HepG2 (cell line): Measurements from ENCODE around the gene CNGA1. TPM values are rescaled to one million over a fixed set of nuclear protein-coding genes. Genes with fewer than 3 reads are reported as not detected.

Experiments used
- CHD2 ChIP-seq: IDR thresholded peaks from 2 replicates; pipeline ENCODE4 v1.6.1; 2011; ENCODE audit warnings: low read depth, low read length, improper control_type of control experiment
- CSRNP1 ChIP-seq: sonication (generic); formaldehyde crosslinking; IDR thresholded peaks from 2 replicates; pipeline ENCODE4 v1.8.1; 2023; ENCODE audit warnings: mild to moderate bottlenecking, missing genetic modification reagents
- FOSL1 ChIP-seq: sonication (generic); formaldehyde crosslinking; IDR thresholded peaks from 2 replicates; pipeline ENCODE4 v1.9.0; 2021; ENCODE audit warnings: missing genetic modification reagents, borderline replicate concordance
- FOSL2 ChIP-seq: sonication (generic); formaldehyde crosslinking; IDR thresholded peaks from 2 replicates; pipeline ENCODE4 v1.4.0; 2020; ENCODE audit warnings: missing genetic modification reagents
- HNRNPH1 ChIP-seq: fragments of 200-400 bp; formaldehyde crosslinking; optimal IDR thresholded peaks from 2 replicates; pipeline ENCODE3; 2017; ENCODE audit warnings: mild to moderate bottlenecking, low read depth, low read length
- JUND ChIP-seq: sonication (generic); formaldehyde crosslinking; IDR thresholded peaks from 2 replicates; pipeline ENCODE4 v1.8.0; 2022; ENCODE audit warnings: mild to moderate bottlenecking, missing genetic modification reagents
- MIER3 ChIP-seq: IDR thresholded peaks from 2 replicates; pipeline ENCODE4 v1.6.1; 2016; ENCODE audit warnings: missing compliant biosample characterization, borderline replicate concordance
- MYC ChIP-seq: sonication (generic); formaldehyde crosslinking; IDR thresholded peaks from 2 replicates; pipeline ENCODE4 v1.9.0; 2021; ENCODE audit warnings: missing genetic modification reagents, borderline replicate concordance
- RFX1 ChIP-seq: fragments of 450-650 bp; IDR thresholded peaks from 2 replicates; pipeline ENCODE4 v1.6.1; 2017
- ZFP90 ChIP-seq: sonication (generic); formaldehyde crosslinking; IDR thresholded peaks from 2 replicates; pipeline ENCODE4 v1.8.0; 2022; ENCODE audit warnings: missing genetic modification reagents, mild to moderate bottlenecking, inconsistent platforms, borderline replicate concordance
- ZNF431 ChIP-seq: sonication (generic); formaldehyde crosslinking; IDR thresholded peaks from 2 replicates; pipeline ENCODE4 v1.9.0; 2022; ENCODE audit warnings: missing genetic modification reagents, low read depth, mild to moderate bottlenecking, borderline replicate concordance
- ZNF552 ChIP-seq: sonication (generic); formaldehyde crosslinking; IDR thresholded peaks from 2 replicates; pipeline ENCODE4 v1.9.0; 2022; ENCODE audit warnings: missing genetic modification reagents, mild to moderate bottlenecking, borderline replicate concordance
- polyA plus RNA-seq, 8 experiments: library from polyadenylated mRNA; depleted of rRNA in 3 of 8; stranded (reverse) in 7 of 8; unstranded in 1 of 8; fragments of >200 nt; fragmentation: Illumina TruSeq in 4 of 8; extraction: Trizol in 4 of 8; gene quantifications; 2 replicates each; pipeline versions ENCODE4 v1.2.1 to v1.2.3, GENCODE V29; 2011 to 2016; ENCODE audit warnings: low read depth in 4 of 8, missing spikeins in 1 of 8, mixed read lengths in 1 of 8; ENCODE audit not compliant: insufficient read depth in 1 of 8
- total RNA-seq, 5 experiments: library from RNA; depleted of rRNA; stranded (reverse); fragments of >200 nt; fragmentation: Illumina TruSeq; extraction: Trizol; gene quantifications; 2 replicates each; pipeline ENCODE4 v1.2.3, GENCODE V29; 2016; ENCODE audit warnings: low read depth in 1 of 5
- TF ChIP-seq, protein P1 (sequence below): sonication (generic); formaldehyde crosslinking; IDR thresholded peaks from 2 replicates; pipeline ENCODE4 v1.4.0; 2020; ENCODE audit warnings: low read depth, mild to moderate bottlenecking, missing genetic modification reagents
- TF ChIP-seq, protein P2 (sequence below): sonication (generic); formaldehyde crosslinking; conservative IDR thresholded peaks from 2 replicates; pipeline ENCODE4 v1.4.0; 2020; ENCODE audit warnings: missing genetic modification reagents
- TF ChIP-seq, protein P3 (sequence below): sonication (generic); formaldehyde crosslinking; IDR thresholded peaks from 2 replicates; pipeline ENCODE4 v1.4.0; 2020; ENCODE audit warnings: missing genetic modification reagents
- TF ChIP-seq, protein P4 (sequence below): sonication (generic); formaldehyde crosslinking; IDR thresholded peaks from 2 replicates; pipeline ENCODE4 v1.4.0; 2020; ENCODE audit warnings: missing genetic modification reagents

CNGA1 gene
- total and polyA plus RNA-seq, 2 of the 13 experiments (the other 11 are each of a cell fraction or from before 2014, with no cell fraction given), result 0.22 to 0.40 TPM

DNA sequence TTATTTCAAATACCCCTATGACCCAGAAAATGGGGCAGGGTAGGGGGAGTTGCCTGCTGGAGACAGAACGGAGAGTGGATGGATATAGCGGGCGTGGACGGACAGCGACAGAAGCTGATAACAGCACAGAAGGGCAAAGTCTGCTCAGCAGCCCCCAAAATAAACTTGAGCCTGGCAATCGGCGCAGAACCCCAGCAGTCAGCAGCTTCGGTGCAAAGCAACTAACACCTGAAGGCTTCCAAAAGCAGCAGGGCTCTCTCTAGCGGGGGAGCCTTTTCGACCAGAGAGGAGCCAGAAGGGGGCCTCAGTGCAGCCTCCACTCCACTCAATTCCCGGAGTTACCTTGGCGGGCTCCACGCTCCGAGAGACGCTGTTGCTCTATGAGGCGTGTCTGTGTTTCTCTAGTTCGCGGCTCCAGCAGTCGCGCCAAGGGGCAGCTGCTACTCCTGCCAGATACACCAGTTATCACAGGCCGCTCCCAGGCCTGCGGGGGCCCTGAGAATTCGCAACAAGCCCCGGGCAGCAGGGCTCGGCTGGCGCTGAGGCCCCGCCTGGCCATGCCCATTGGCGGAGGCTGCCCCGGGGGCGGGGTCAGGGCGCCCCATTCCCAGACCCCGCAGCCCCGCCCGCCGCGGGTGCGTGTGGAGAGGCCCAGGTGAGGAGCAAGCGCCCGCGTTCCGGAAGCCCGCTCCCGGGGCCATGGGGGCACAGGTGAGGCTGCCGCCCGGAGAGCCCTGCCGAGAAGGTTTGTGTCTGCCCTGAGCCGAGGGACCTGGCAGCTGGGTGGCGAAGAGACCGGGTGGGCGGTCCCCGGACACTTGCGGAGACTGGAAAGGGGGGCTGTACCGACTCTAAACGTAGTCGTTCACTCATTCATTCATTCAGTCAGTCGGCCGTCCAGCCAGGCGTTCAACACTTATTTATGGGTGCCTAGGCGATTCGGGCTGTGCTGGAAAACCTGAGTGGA lies at the start of gene CNGA1, which contains the start of gene NIPAL1 (continued):
- TF ChIP-seq, protein P1, sequence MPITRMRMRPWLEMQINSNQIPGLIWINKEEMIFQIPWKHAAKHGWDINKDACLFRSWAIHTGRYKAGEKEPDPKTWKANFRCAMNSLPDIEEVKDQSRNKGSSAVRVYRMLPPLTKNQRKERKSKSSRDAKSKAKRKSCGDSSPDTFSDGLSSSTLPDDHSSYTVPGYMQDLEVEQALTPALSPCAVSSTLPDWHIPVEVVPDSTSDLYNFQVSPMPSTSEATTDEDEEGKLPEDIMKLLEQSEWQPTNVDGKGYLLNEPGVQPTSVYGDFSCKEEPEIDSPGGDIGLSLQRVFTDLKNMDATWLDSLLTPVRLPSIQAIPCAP (CRISPR knock-in tag), result no peak
- TF ChIP-seq, protein P2, sequence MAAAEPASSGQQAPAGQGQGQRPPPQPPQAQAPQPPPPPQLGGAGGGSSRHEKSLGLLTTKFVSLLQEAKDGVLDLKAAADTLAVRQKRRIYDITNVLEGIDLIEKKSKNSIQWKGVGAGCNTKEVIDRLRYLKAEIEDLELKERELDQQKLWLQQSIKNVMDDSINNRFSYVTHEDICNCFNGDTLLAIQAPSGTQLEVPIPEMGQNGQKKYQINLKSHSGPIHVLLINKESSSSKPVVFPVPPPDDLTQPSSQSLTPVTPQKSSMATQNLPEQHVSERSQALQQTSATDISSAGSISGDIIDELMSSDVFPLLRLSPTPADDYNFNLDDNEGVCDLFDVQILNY (CRISPR knock-in tag), result no peak
- TF ChIP-seq ZFP90 (CRISPR knock-in tag) (no peak), JUND (CRISPR knock-in tag) (no peak), CHD2 (no peak), MYC (CRISPR knock-in tag) (no peak), MIER3 (CRISPR knock-in tag) (no peak), RFX1 (no peak), CSRNP1 (peak; percentile 69; the same call in 1 of the 2 replicates), HNRNPH1 (no peak), ZNF431 (CRISPR knock-in tag) (no peak), FOSL2 (CRISPR knock-in tag) (no peak), FOSL1 (CRISPR knock-in tag) (no peak), ZNF552 (CRISPR knock-in tag) (0 out of 2 replicates have a peak, but pooled peaks have one; percentile 45)
- TF ChIP-seq, protein P3, sequence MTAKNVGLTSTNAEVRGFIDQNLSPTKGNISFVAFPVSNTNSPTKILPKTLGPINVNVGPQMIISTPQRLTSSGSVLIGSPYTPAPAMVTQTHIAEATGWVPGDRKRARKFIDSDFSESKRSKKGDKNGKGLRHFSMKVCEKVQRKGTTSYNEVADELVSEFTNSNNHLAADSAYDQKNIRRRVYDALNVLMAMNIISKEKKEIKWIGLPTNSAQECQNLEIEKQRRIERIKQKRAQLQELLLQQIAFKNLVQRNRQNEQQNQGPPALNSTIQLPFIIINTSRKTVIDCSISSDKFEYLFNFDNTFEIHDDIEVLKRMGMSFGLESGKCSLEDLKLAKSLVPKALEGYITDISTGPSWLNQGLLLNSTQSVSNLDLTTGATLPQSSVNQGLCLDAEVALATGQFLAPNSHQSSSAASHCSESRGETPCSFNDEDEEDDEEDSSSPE, result peak; percentile 50; the same call in 1 of the 2 replicates
- TF ChIP-seq, protein P4, sequence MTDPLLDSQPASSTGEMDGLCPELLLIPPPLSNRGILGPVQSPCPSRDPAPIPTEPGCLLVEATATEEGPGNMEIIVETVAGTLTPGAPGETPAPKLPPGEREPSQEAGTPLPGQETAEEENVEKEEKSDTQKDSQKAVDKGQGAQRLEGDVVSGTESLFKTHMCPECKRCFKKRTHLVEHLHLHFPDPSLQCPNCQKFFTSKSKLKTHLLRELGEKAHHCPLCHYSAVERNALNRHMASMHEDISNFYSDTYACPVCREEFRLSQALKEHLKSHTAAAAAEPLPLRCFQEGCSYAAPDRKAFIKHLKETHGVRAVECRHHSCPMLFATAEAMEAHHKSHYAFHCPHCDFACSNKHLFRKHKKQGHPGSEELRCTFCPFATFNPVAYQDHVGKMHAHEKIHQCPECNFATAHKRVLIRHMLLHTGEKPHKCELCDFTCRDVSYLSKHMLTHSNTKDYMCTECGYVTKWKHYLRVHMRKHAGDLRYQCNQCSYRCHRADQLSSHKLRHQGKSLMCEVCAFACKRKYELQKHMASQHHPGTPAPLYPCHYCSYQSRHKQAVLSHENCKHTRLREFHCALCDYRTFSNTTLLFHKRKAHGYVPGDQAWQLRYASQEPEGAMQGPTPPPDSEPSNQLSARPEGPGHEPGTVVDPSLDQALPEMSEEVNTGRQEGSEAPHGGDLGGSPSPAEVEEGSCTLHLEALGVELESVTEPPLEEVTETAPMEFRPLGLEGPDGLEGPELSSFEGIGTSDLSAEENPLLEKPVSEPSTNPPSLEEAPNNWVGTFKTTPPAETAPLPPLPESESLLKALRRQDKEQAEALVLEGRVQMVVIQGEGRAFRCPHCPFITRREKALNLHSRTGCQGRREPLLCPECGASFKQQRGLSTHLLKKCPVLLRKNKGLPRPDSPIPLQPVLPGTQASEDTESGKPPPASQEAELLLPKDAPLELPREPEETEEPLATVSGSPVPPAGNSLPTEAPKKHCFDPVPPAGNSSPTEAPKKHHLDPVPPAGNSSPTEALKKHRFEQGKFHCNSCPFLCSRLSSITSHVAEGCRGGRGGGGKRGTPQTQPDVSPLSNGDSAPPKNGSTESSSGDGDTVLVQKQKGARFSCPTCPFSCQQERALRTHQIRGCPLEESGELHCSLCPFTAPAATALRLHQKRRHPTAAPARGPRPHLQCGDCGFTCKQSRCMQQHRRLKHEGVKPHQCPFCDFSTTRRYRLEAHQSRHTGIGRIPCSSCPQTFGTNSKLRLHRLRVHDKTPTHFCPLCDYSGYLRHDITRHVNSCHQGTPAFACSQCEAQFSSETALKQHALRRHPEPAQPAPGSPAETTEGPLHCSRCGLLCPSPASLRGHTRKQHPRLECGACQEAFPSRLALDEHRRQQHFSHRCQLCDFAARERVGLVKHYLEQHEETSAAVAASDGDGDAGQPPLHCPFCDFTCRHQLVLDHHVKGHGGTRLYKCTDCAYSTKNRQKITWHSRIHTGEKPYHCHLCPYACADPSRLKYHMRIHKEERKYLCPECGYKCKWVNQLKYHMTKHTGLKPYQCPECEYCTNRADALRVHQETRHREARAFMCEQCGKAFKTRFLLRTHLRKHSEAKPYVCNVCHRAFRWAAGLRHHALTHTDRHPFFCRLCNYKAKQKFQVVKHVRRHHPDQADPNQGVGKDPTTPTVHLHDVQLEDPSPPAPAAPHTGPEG (CRISPR knock-in tag), result no peak
